GM23338 (cell line): ENCODE data around the gene CHPF. TPM values are rescaled to one million over a fixed set of nuclear protein-coding genes. Genes with fewer than 3 reads are reported as not detected.

Source experiments
- ATAC-seq: fragments of 200-7000 bp; cut with Tn5 transposase; 3 replicates; pipeline ENCODE4 v1.9.1; 2020
- DNase-seq: peaks from one replicate; pipeline ENCODE4 v3.0.0-alpha.2; 2015; ENCODE audit warnings: low spot score
- H2AFZ ChIP-seq: fragments of 200-600 bp; sonication (generic); 2 replicates; pipeline ENCODE4 v1.8.0; 2016; ENCODE audit warnings: antibody characterized with exemption, mild to moderate bottlenecking, moderate library complexity
- H3F3A ChIP-seq: fragments of 200-600 bp; sonication (generic); replicated peaks from 2 replicates; pipeline ENCODE4 v1.8.0; 2017; ENCODE audit warnings: antibody characterized with exemption, mixed run types, low read depth
- H3K27ac ChIP-seq: fragments of 200-600 bp; sonication (generic); 2 replicates; pipeline ENCODE4 v1.6.1; 2016; ENCODE audit warnings: low read depth
- H3K27me3 ChIP-seq: fragments of 200-600 bp; sonication (generic); 2 replicates; pipeline ENCODE4 v1.8.0; 2016; ENCODE audit warnings: mild to moderate bottlenecking, mixed run types, moderate library complexity; ENCODE audit not compliant: insufficient read depth
- H3K36me3 ChIP-seq: fragments of 200-600 bp; sonication (generic); 2 replicates; pipeline ENCODE4 v1.8.0; 2016; ENCODE audit warnings: mild to moderate bottlenecking; ENCODE audit not compliant: insufficient read depth
- H3K4me1 ChIP-seq: fragments of 200-600 bp; sonication (generic); 2 replicates; pipeline ENCODE4 v1.8.0; 2016; ENCODE audit warnings: mild to moderate bottlenecking, moderate library complexity; ENCODE audit not compliant: insufficient read depth
- H3K4me2 ChIP-seq: fragments of 200-600 bp; sonication (generic); 2 replicates; pipeline ENCODE4 v1.7.1; 2017; ENCODE audit warnings: mixed run types
- H3K4me3 ChIP-seq: fragments of 200-600 bp; sonication (generic); 2 replicates; pipeline ENCODE4 v1.6.1; 2016; ENCODE audit warnings: mixed run types
- H3K79me2 ChIP-seq: fragments of 200-600 bp; sonication (generic); replicated peaks from 2 replicates; pipeline ENCODE4 v1.8.0; 2017; ENCODE audit warnings: mild to moderate bottlenecking; ENCODE audit not compliant: insufficient read depth
- H3K9me2 ChIP-seq: fragments of 200-600 bp; sonication (generic); 2 replicates; pipeline ENCODE4 v1.8.0; 2017; ENCODE audit not compliant: insufficient read depth
- H4K20me1 ChIP-seq: fragments of 200-600 bp; sonication (generic); replicated peaks from 2 replicates; pipeline ENCODE4 v1.8.0; 2017; ENCODE audit warnings: mild to moderate bottlenecking; ENCODE audit not compliant: insufficient read depth
- H3K27ac Mint-ChIP-seq: 2 replicates; pipeline ENCODE4 v1.8.0; 2020; ENCODE audit warnings: inconsistent platforms, mild to moderate bottlenecking, moderate library complexity, mixed read lengths
- H3K27me3 Mint-ChIP-seq: 3 replicates; pipeline ENCODE4 v1.8.0; 2022; ENCODE audit warnings: low read depth, mild to moderate bottlenecking, moderate library complexity, mixed read lengths, inconsistent platforms; ENCODE audit not compliant: insufficient read depth, poor library complexity
- H3K36me3 Mint-ChIP-seq: 3 replicates; pipeline ENCODE4 v1.8.0; 2021; ENCODE audit warnings: low read depth, mild to moderate bottlenecking, inconsistent platforms, moderate library complexity, mixed read lengths
- H3K4me1 Mint-ChIP-seq: 3 replicates; pipeline ENCODE4 v1.8.0; 2020; ENCODE audit warnings: mild to moderate bottlenecking, inconsistent platforms, mixed read lengths
- H3K4me3 Mint-ChIP-seq: 3 replicates; pipeline ENCODE4 v1.8.0; 2021; ENCODE audit warnings: moderate library complexity, mild to moderate bottlenecking, inconsistent platforms, mixed read lengths
- H3K9me3 Mint-ChIP-seq: 3 replicates; pipeline ENCODE4 v1.8.0; 2020; ENCODE audit warnings: moderate library complexity, mild to moderate bottlenecking, inconsistent platforms, mixed read lengths
- EZH2 ChIP-seq: fragments of 200-600 bp; sonication (generic); IDR thresholded peaks from one replicate; pipeline ENCODE4 v1.8.0; 2017; ENCODE audit warnings: antibody characterized with exemption, mild to moderate bottlenecking, low read depth; ENCODE audit not compliant: unreplicated experiment
- JUNB ChIP-seq: IDR thresholded peaks from one replicate; pipeline ENCODE4 v1.6.1; 2016; ENCODE audit warnings: antibody characterized with exemption; ENCODE audit not compliant: unreplicated experiment
- polyA plus RNA-seq: library from polyadenylated mRNA; unstranded; fragments of >200 nt; fragmentation: Nextera tagmentation; extraction: Ambion mirVana; gene quantifications from 2 replicates; pipeline ENCODE4 v1.2.1, GENCODE V29; 2016
- total RNA-seq: library from RNA; depleted of rRNA; stranded (reverse); fragments of >200 nt; shearing (Covaris generic); gene quantifications from 2 replicates; pipeline ENCODE4 v1.2.3, GENCODE V29; 2014
- TF ChIP-seq, protein P1 (sequence below): fragments of 250-450 bp; sonication (Bioruptor Pico); IDR thresholded peaks from 2 replicates; pipeline ENCODE4 v1.5.0; 2020; ENCODE audit warnings: mild to moderate bottlenecking, moderate library complexity

The CHPF gene
- total and polyA plus RNA-seq, 2 experiments from 2014 or later, result 36.5 to 252 TPM

- TF ChIP-seq, protein P1, sequence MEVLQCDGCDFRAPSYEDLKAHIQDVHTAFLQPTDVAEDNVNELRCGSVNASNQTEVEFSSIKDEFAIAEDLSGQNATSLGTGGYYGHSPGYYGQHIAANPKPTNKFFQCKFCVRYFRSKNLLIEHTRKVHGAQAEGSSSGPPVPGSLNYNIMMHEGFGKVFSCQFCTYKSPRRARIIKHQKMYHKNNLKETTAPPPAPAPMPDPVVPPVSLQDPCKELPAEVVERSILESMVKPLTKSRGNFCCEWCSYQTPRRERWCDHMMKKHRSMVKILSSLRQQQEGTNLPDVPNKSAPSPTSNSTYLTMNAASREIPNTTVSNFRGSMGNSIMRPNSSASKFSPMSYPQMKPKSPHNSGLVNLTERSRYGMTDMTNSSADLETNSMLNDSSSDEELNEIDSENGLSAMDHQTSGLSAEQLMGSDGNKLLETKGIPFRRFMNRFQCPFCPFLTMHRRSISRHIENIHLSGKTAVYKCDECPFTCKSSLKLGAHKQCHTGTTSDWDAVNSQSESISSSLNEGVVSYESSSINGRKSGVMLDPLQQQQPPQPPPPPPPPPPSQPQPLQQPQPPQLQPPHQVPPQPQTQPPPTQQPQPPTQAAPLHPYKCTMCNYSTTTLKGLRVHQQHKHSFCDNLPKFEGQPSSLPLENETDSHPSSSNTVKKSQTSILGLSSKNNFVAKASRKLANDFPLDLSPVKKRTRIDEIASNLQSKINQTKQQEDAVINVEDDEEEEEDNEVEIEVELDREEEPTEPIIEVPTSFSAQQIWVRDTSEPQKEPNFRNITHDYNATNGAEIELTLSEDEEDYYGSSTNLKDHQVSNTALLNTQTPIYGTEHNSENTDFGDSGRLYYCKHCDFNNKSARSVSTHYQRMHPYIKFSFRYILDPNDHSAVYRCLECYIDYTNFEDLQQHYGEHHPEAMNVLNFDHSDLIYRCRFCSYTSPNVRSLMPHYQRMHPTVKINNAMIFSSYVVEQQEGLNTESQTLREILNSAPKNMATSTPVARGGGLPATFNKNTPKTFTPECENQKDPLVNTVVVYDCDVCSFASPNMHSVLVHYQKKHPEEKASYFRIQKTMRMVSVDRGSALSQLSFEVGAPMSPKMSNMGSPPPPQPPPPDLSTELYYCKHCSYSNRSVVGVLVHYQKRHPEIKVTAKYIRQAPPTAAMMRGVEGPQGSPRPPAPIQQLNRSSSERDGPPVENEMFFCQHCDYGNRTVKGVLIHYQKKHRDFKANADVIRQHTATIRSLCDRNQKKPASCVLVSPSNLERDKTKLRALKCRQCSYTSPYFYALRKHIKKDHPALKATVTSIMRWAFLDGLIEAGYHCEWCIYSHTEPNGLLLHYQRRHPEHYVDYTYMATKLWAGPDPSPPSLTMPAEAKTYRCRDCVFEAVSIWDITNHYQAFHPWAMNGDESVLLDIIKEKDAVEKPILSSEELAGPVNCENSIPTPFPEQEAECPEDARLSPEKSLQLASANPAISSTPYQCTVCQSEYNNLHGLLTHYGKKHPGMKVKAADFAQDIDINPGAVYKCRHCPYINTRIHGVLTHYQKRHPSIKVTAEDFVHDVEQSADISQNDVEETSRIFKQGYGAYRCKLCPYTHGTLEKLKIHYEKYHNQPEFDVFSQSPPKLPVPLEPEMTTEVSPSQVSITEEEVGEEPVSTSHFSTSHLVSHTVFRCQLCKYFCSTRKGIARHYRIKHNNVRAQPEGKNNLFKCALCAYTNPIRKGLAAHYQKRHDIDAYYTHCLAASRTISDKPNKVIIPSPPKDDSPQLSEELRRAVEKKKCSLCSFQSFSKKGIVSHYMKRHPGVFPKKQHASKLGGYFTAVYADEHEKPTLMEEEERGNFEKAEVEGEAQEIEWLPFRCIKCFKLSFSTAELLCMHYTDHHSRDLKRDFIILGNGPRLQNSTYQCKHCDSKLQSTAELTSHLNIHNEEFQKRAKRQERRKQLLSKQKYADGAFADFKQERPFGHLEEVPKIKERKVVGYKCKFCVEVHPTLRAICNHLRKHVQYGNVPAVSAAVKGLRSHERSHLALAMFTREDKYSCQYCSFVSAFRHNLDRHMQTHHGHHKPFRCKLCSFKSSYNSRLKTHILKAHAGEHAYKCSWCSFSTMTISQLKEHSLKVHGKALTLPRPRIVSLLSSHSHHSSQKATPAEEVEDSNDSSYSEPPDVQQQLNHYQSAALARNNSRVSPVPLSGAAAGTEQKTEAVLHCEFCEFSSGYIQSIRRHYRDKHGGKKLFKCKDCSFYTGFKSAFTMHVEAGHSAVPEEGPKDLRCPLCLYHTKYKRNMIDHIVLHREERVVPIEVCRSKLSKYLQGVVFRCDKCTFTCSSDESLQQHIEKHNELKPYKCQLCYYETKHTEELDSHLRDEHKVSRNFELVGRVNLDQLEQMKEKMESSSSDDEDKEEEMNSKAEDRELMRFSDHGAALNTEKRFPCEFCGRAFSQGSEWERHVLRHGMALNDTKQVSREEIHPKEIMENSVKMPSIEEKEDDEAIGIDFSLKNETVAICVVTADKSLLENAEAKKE (CRISPR knock-in tag), result no peak
These were observed 31.9 kb downstream of the CHPF start (continued) for GRCh38 chr2:219511547-219512325.

GRCh38 chr2:219510512-219511135 lies 33.0 kb downstream of the CHPF start:
- Histone ChIP-seq H3K79me2 (no peaks in the 10 kb centered on the region), H3K9me2 (no peaks in the 10 kb centered on the region), H3K36me3 (no peaks in the 10 kb centered on the region), H3K4me3 (peak overlapping the region; percentile 67), H3K4me2 (peak overlapping the region; percentile 92), H4K20me1 (no peaks in the 10 kb centered on the region), H3K27me3 (peaks cover 52% of the 10 kb centered on the region), H3K4me1 (peaks cover 70% of the 10 kb centered on the region), H3K27ac (no peak overlapping the region), H3F3A (peaks cover 17% of the 10 kb centered on the region), H2AFZ (peak overlapping the region; percentile 38; the same call in 1 of the 2 replicates)
- Mint-ChIP-seq H3K27ac (no peak overlapping the region), H3K4me1 (peaks cover 72% of the 10 kb centered on the region), H3K36me3 (no peaks in the 10 kb centered on the region), H3K27me3 (peaks cover 64% of the 10 kb centered on the region), H3K9me3 (no peaks in the 10 kb centered on the region), H3K4me3 (peak overlapping the region; percentile 68)
- DNase-seq (peak; percentile 45), ATAC-seq (no peak)
- TF ChIP-seq EZH2 (no peak), JUNB (no peak)
